HepG2 (cell line): ENCODE measurements around the gene VPS11. TPM values are rescaled to one million over a fixed set of nuclear protein-coding genes. Genes with fewer than 3 reads are reported as not detected.

Source experiments
- ADNP ChIP-seq: sonication (generic); formaldehyde crosslinking; IDR thresholded peaks from 2 replicates; pipeline ENCODE4 v1.4.0; 2020; ENCODE audit warnings: missing genetic modification reagents
- AKAP8 ChIP-seq: sonication (generic); formaldehyde crosslinking; IDR thresholded peaks from 2 replicates; pipeline ENCODE4 v1.5.1; 2020; ENCODE audit warnings: mild to moderate bottlenecking, missing genetic modification reagents
- CSRNP1 ChIP-seq: sonication (generic); formaldehyde crosslinking; IDR thresholded peaks from 2 replicates; pipeline ENCODE4 v1.8.1; 2023; ENCODE audit warnings: mild to moderate bottlenecking, missing genetic modification reagents
- CTCF ChIP-seq: sonication (generic); formaldehyde crosslinking; IDR thresholded peaks from 2 replicates; pipeline ENCODE4 v1.5.0; 2020; ENCODE audit warnings: mild to moderate bottlenecking, missing genetic modification reagents, moderate library complexity
- IRF2 ChIP-seq: IDR thresholded peaks from 2 replicates; pipeline ENCODE4 v1.6.1; 2018; ENCODE audit warnings: missing genetic modification reagents, missing compliant biosample characterization
- KAT2B ChIP-seq: fragments of 150-350 bp; IDR thresholded peaks from 2 replicates; pipeline ENCODE4 v1.6.1; 2014; ENCODE audit warnings: low read depth, low read length, borderline replicate concordance
- MIER3 ChIP-seq: IDR thresholded peaks from 2 replicates; pipeline ENCODE4 v1.6.1; 2016; ENCODE audit warnings: missing compliant biosample characterization, borderline replicate concordance
- MZF1 ChIP-seq: sonication (generic); formaldehyde crosslinking; IDR thresholded peaks from 2 replicates; pipeline ENCODE4 v1.8.1; 2023; ENCODE audit warnings: mild to moderate bottlenecking, missing genetic modification reagents, borderline replicate concordance
- NFIC ChIP-seq: IDR thresholded peaks from 2 replicates; pipeline ENCODE4 v1.6.1; 2012; ENCODE audit warnings: mild to moderate bottlenecking, low read length, inconsistent platforms
- NFKB2 ChIP-seq: sonication (generic); formaldehyde crosslinking; IDR thresholded peaks from 2 replicates; pipeline ENCODE4 v1.4.0; 2020; ENCODE audit warnings: missing genetic modification reagents, borderline replicate concordance
- NPAS2 ChIP-seq: sonication (generic); formaldehyde crosslinking; IDR thresholded peaks from 2 replicates; pipeline ENCODE4 v1.8.0; 2022; ENCODE audit warnings: mild to moderate bottlenecking, missing genetic modification reagents, borderline replicate concordance
- PHF20 ChIP-seq: sonication (generic); formaldehyde crosslinking; IDR thresholded peaks from 2 replicates; pipeline ENCODE4 v1.5.0; 2020; ENCODE audit warnings: mild to moderate bottlenecking, missing genetic modification reagents
- PITX1 ChIP-seq: sonication (generic); formaldehyde crosslinking; IDR thresholded peaks from 2 replicates; pipeline ENCODE4 v1.5.1; 2020; ENCODE audit warnings: mild to moderate bottlenecking, missing genetic modification reagents
- RFX5 ChIP-seq: IDR thresholded peaks from 2 replicates; pipeline ENCODE4 v1.6.1; 2011; ENCODE audit warnings: low read depth, low read length, improper control_type of control experiment
- SP4 ChIP-seq: sonication (generic); formaldehyde crosslinking; IDR thresholded peaks from 2 replicates; pipeline ENCODE4 v1.8.1; 2023; ENCODE audit warnings: mild to moderate bottlenecking, missing genetic modification reagents
- ZMYM2 ChIP-seq: sonication (generic); formaldehyde crosslinking; IDR thresholded peaks from 2 replicates; pipeline ENCODE4 v1.8.0; 2022; ENCODE audit warnings: mild to moderate bottlenecking, missing genetic modification reagents
- ZNF12 ChIP-seq: sonication (generic); formaldehyde crosslinking; IDR thresholded peaks from 2 replicates; pipeline ENCODE4 v1.5.0; 2020; ENCODE audit warnings: missing genetic modification reagents
- ZNF124 ChIP-seq: sonication (generic); formaldehyde crosslinking; IDR thresholded peaks from 2 replicates; pipeline ENCODE4 v1.4.0; 2020; ENCODE audit warnings: missing genetic modification reagents
- ZNF263 ChIP-seq: sonication (generic); formaldehyde crosslinking; IDR thresholded peaks from 2 replicates; pipeline ENCODE4 v1.4.0; 2020; ENCODE audit warnings: missing genetic modification reagents
- ZNF264 ChIP-seq: sonication (generic); formaldehyde crosslinking; IDR thresholded peaks from 2 replicates; pipeline ENCODE4 v1.4.0; 2020; ENCODE audit warnings: missing genetic modification reagents
- ZNF382 ChIP-seq: sonication (generic); formaldehyde crosslinking; IDR thresholded peaks from 2 replicates; pipeline ENCODE4 v1.5.0; 2020; ENCODE audit warnings: missing genetic modification reagents, mild to moderate bottlenecking, borderline replicate concordance
- ZNF451 ChIP-seq: sonication (generic); formaldehyde crosslinking; IDR thresholded peaks from 2 replicates; pipeline ENCODE4 v1.5.0; 2020; ENCODE audit warnings: mild to moderate bottlenecking, missing genetic modification reagents
- ZNF616 ChIP-seq: sonication (generic); formaldehyde crosslinking; IDR thresholded peaks from 2 replicates; pipeline ENCODE4 v1.5.0; 2020; ENCODE audit warnings: low read depth, mild to moderate bottlenecking, missing genetic modification reagents
- ZNF883 ChIP-seq: sonication (generic); formaldehyde crosslinking; IDR thresholded peaks from 2 replicates; pipeline ENCODE4 v1.5.1; 2020; ENCODE audit warnings: mild to moderate bottlenecking, missing genetic modification reagents; ENCODE audit errors: not compliant biosample characterization
- ZSCAN29 ChIP-seq: sonication (generic); formaldehyde crosslinking; conservative IDR thresholded peaks from 2 replicates; pipeline ENCODE4 v1.4.0; 2020; ENCODE audit warnings: mild to moderate bottlenecking, missing genetic modification reagents
- polyA plus RNA-seq, 8 experiments: library from polyadenylated mRNA; depleted of rRNA in 3 of 8; stranded (reverse) in 7 of 8; unstranded in 1 of 8; fragments of >200 nt; fragmentation: Illumina TruSeq in 4 of 8; extraction: Trizol in 4 of 8; gene quantifications; 2 replicates each; pipeline versions ENCODE4 v1.2.1 to v1.2.3, GENCODE V29; 2011 to 2016; ENCODE audit warnings: low read depth in 4 of 8, missing spikeins in 1 of 8, mixed read lengths in 1 of 8; ENCODE audit not compliant: insufficient read depth in 1 of 8
- total RNA-seq, 5 experiments: library from RNA; depleted of rRNA; stranded (reverse); fragments of >200 nt; fragmentation: Illumina TruSeq; extraction: Trizol; gene quantifications; 2 replicates each; pipeline ENCODE4 v1.2.3, GENCODE V29; 2016; ENCODE audit warnings: low read depth in 1 of 5
- TF ChIP-seq, protein P1 (sequence below): sonication (generic); formaldehyde crosslinking; IDR thresholded peaks from 2 replicates; pipeline ENCODE4 v1.5.0; 2020; ENCODE audit warnings: missing genetic modification reagents
- TF ChIP-seq, protein P2 (sequence below): sonication (generic); formaldehyde crosslinking; conservative IDR thresholded peaks from 2 replicates; pipeline ENCODE4 v1.4.0; 2020; ENCODE audit warnings: missing genetic modification reagents

VPS11 gene
- total and polyA plus RNA-seq, 2 of the 13 experiments (the other 11 are each of a cell fraction or from before 2014, with no cell fraction given), result 13.7 to 21.6 TPM

DNA sequence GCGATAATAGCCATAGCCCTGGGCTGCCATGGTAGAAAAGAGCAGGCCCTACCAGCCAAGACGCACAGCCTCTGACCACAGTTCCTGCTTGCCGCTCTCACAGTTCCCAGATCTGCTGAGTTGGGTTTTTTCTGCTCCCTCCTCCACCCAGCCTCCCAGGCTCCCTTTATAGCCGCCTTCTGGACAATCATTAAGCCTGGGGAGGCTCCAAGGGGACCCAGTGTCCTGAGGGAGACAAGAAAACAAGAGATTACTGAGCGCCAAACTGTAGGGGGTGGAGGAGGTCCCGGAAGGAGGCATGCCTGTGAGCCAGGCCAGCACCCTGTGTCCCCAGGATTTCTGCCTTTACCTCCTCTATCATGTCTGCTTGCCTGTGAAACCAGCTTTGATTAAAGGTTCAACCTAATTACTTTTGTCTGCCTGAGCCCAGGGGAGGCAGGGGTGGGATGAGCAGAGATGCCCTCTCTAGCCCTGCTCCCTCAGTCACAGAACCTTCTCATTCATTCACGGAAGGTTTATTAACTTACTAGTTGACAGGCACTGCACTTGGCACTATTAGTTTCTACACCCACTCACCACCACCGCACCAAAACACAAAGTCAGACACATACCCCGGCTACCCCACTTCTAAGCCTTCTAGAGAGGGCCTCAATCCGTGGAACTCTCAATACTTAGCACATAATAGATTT is 38.1 kb upstream of the VPS11 start (continued):
- peak; percentile 28 for TF ChIP-seq CTCF
- TF ChIP-seq ZNF616 (CRISPR knock-in tag), result no peak
- TF ChIP-seq ZNF382 (CRISPR knock-in tag), result no peak
- TF ChIP-seq ZNF883 (CRISPR knock-in tag), result no peak
- TF ChIP-seq ZNF263 (CRISPR knock-in tag), result peak; percentile 91
- no peak for TF ChIP-seq ZSCAN29
- peak; percentile 48; the same call in 1 of the 2 replicates for TF ChIP-seq PITX1 (CRISPR knock-in tag)
- TF ChIP-seq NPAS2 (CRISPR knock-in tag), result no peak
- TF ChIP-seq ZNF124 (CRISPR knock-in tag), result no peak
- TF ChIP-seq ZNF264 (CRISPR knock-in tag), result no peak
- TF ChIP-seq, protein P1, sequence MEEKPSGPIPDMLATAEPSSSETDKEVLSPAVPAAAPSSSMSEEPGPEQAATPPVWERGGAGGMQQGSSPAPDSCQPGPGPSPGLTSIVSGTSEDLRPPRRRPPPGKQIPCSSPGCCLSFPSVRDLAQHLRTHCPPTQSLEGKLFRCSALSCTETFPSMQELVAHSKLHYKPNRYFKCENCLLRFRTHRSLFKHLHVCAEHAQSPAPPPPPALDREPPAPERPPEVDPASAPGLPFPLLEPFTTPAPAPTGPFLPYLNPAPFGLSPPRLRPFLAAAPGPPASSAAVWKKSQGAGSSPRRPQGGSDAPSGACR (CRISPR knock-in tag), result no peak
- TF ChIP-seq, protein P2, sequence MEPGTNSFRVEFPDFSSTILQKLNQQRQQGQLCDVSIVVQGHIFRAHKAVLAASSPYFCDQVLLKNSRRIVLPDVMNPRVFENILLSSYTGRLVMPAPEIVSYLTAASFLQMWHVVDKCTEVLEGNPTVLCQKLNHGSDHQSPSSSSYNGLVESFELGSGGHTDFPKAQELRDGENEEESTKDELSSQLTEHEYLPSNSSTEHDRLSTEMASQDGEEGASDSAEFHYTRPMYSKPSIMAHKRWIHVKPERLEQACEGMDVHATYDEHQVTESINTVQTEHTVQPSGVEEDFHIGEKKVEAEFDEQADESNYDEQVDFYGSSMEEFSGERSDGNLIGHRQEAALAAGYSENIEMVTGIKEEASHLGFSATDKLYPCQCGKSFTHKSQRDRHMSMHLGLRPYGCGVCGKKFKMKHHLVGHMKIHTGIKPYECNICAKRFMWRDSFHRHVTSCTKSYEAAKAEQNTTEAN, result no peak
- no peak for TF ChIP-seq ZMYM2 (CRISPR knock-in tag)
- no peak for TF ChIP-seq NFIC
- no peak; the same call in 1 of the 2 replicates for TF ChIP-seq IRF2 (CRISPR knock-in tag)
- TF ChIP-seq KAT2B, result no peak
- no peak for TF ChIP-seq MIER3
- no peak for TF ChIP-seq ADNP (CRISPR knock-in tag)
- no peak for TF ChIP-seq CSRNP1 (CRISPR knock-in tag)
- TF ChIP-seq SP4 (CRISPR knock-in tag), result peak; percentile 68
- no peak for TF ChIP-seq MZF1
- no peak for TF ChIP-seq ZNF12 (CRISPR knock-in tag)
- no peak for TF ChIP-seq PHF20
- no peak for TF ChIP-seq RFX5
- 0 out of 2 replicates have a peak, but pooled peaks have one; percentile 15 for TF ChIP-seq ZNF451 (CRISPR knock-in tag)
- TF ChIP-seq NFKB2 (CRISPR knock-in tag), result no peak
- no peak for TF ChIP-seq AKAP8
